ENCODE measurements around the gene FYN. TPM values are rescaled to one million over a fixed set of nuclear protein-coding genes. Genes with fewer than 3 reads are reported as not detected.

FYN gene
- total and polyA plus RNA-seq, 4 donors, result 11.2 to 28.3 (median 19.7) TPM

DNA sequence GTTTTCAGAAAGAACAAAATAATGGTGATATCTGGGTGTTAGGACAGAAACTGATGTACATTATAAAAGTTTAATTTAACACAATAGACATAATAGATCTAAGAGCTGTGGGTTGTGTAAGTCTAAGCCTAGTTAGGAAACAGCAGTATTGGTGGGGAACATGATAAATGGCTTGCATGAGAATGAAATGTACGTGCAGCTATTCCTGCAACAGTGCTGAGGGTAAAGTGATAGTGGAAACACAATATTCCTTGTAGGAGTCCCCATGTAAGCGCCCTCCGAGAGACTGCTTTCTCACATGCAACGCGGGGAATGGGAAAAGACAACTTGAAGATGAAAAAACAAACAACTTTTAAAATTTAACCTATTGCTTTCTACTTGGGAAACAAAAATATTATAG lies 171.0 kb downstream of the FYN start:
- WGBS, result 97% methylated on average over 5 of the region's 5 CpGs
- H3K36me3 ChIP-seq (ENCODE audit: control insufficient read depth in 4 of 4, insufficient read depth in 3 of 4, low read depth in 1 of 4, low read length in 3 of 4), result no peaks in the 10 kb centered on the region
- DNase-seq (ENCODE audit: low spot score), result no peak

DNA sequence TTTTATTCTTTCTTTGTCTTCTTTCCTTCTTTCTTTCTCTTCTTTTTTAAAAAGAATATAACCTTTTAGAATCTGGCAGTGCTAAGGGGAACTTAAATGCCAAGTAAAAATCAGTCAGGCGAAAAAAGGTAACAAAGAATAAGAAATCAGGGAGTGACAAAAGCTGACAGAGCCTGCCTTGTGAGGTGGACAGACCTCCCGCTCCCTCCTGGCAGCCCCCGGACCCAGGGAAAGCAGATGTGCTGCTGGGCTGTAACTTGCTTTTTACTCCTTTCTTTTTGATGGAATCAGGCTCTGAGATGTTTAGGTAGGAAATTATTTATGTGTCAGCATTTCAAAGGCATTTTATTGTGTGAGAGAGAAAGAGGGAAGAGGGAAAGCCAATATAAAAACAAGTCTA lies 172.1 kb downstream of the FYN start:
- no peaks in the 10 kb centered on the region for H3K36me3 ChIP-seq (ENCODE audit: control insufficient read depth in 4 of 4, insufficient read depth in 3 of 4, low read depth in 1 of 4, low read length in 3 of 4)
- no peak overlapping the region for H3K9ac ChIP-seq (ENCODE audit: low read depth in 1 of 2, low read length in 2 of 2)
- H3K4me3 ChIP-seq (ENCODE audit: low read depth in 1 of 3, low read length in 3 of 3), result no peak overlapping the region
- no peak overlapping the region for H3K27ac ChIP-seq (ENCODE audit: low read depth in 1 of 2, low read length in 2 of 2)
- no peaks in the 10 kb centered on the region for H3K9me3 ChIP-seq (ENCODE audit: control insufficient read depth in 4 of 4, low read length in 3 of 4)
- H3K4me1 ChIP-seq (ENCODE audit: control insufficient read depth in 4 of 4, insufficient read depth in 4 of 4, low read length in 3 of 4), result no peaks in the 10 kb centered on the region
- TF ChIP-seq, protein P1, sequence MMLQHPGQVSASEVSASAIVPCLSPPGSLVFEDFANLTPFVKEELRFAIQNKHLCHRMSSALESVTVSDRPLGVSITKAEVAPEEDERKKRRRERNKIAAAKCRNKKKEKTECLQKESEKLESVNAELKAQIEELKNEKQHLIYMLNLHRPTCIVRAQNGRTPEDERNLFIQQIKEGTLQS (IDR thresholded peaks at IDR 0.05), result no peak
- TF ChIP-seq, protein P2, sequence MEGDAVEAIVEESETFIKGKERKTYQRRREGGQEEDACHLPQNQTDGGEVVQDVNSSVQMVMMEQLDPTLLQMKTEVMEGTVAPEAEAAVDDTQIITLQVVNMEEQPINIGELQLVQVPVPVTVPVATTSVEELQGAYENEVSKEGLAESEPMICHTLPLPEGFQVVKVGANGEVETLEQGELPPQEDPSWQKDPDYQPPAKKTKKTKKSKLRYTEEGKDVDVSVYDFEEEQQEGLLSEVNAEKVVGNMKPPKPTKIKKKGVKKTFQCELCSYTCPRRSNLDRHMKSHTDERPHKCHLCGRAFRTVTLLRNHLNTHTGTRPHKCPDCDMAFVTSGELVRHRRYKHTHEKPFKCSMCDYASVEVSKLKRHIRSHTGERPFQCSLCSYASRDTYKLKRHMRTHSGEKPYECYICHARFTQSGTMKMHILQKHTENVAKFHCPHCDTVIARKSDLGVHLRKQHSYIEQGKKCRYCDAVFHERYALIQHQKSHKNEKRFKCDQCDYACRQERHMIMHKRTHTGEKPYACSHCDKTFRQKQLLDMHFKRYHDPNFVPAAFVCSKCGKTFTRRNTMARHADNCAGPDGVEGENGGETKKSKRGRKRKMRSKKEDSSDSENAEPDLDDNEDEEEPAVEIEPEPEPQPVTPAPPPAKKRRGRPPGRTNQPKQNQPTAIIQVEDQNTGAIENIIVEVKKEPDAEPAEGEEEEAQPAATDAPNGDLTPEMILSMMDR (IDR thresholded peaks at IDR 0.05; ENCODE audit: low read depth, low read length, missing input control), result no peak
- TF ChIP-seq JUND (IDR thresholded peaks at IDR 0.05) (no peak), RXRA (IDR thresholded peaks at IDR 0.05) (no peak), NR2F2 (IDR thresholded peaks at IDR 0.05) (no peak), RAD21 (IDR thresholded peaks at IDR 0.05) (no peak), HNF4G (IDR thresholded peaks at IDR 0.05) (no peak), FOXA2 (IDR thresholded peaks at IDR 0.05) (no peak), EGR1 (IDR thresholded peaks at IDR 0.05; ENCODE audit: low read depth in 2 of 2) (no peak), HNF4A (conservative IDR thresholded peaks at IDR 0.05) (no peak), GABPA (IDR thresholded peaks at IDR 0.05 in 1 of 2, conservative IDR thresholded peaks at IDR 0.05 in 1 of 2) (no peak), FOXA1 (IDR thresholded peaks at IDR 0.05) (no peak), SP1 (IDR thresholded peaks at IDR 0.05) (no peak)
- TF ChIP-seq, protein P3, sequence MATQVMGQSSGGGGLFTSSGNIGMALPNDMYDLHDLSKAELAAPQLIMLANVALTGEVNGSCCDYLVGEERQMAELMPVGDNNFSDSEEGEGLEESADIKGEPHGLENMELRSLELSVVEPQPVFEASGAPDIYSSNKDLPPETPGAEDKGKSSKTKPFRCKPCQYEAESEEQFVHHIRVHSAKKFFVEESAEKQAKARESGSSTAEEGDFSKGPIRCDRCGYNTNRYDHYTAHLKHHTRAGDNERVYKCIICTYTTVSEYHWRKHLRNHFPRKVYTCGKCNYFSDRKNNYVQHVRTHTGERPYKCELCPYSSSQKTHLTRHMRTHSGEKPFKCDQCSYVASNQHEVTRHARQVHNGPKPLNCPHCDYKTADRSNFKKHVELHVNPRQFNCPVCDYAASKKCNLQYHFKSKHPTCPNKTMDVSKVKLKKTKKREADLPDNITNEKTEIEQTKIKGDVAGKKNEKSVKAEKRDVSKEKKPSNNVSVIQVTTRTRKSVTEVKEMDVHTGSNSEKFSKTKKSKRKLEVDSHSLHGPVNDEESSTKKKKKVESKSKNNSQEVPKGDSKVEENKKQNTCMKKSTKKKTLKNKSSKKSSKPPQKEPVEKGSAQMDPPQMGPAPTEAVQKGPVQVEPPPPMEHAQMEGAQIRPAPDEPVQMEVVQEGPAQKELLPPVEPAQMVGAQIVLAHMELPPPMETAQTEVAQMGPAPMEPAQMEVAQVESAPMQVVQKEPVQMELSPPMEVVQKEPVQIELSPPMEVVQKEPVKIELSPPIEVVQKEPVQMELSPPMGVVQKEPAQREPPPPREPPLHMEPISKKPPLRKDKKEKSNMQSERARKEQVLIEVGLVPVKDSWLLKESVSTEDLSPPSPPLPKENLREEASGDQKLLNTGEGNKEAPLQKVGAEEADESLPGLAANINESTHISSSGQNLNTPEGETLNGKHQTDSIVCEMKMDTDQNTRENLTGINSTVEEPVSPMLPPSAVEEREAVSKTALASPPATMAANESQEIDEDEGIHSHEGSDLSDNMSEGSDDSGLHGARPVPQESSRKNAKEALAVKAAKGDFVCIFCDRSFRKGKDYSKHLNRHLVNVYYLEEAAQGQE (IDR thresholded peaks at IDR 0.05), result no peak
- 98% methylated on average over 3 of the region's 3 CpGs for WGBS
- H3K27me3 ChIP-seq (ENCODE audit: control insufficient read depth in 4 of 4, insufficient read depth in 4 of 4, low read length in 3 of 4), result no peaks in the 10 kb centered on the region
- DNase-seq (ENCODE audit: low spot score), result no peak

More for the DNA sequence above, 171.0 kb downstream of the FYN start:
- Histone ChIP-seq H3K27ac (ENCODE audit: low read depth in 1 of 2, low read length in 2 of 2) (no peak overlapping the region), H3K9me3 (ENCODE audit: control insufficient read depth in 4 of 4, low read length in 3 of 4) (no peaks in the 10 kb centered on the region), H3K4me3 (ENCODE audit: low read depth in 1 of 3, low read length in 3 of 3) (no peak overlapping the region), H3K4me1 (ENCODE audit: control insufficient read depth in 4 of 4, insufficient read depth in 4 of 4, low read length in 3 of 4) (no peaks in the 10 kb centered on the region), H3K9ac (ENCODE audit: low read depth in 1 of 2, low read length in 2 of 2) (no peak overlapping the region), H3K27me3 (ENCODE audit: control insufficient read depth in 4 of 4, insufficient read depth in 4 of 4, low read length in 3 of 4) (no peaks in the 10 kb centered on the region)
- TF ChIP-seq HNF4G (IDR thresholded peaks at IDR 0.05) (no peak), TAF1 (conservative IDR thresholded peaks at IDR 0.05) (no peak), SP1 (IDR thresholded peaks at IDR 0.05) (no peak), GABPA (IDR thresholded peaks at IDR 0.05 in 1 of 2, conservative IDR thresholded peaks at IDR 0.05 in 1 of 2) (no peak), RXRA (IDR thresholded peaks at IDR 0.05) (no peak), JUND (IDR thresholded peaks at IDR 0.05) (no peak), HNF4A (conservative IDR thresholded peaks at IDR 0.05) (no peak), NR2F2 (IDR thresholded peaks at IDR 0.05) (no peak)
- TF ChIP-seq, protein P1 (IDR thresholded peaks at IDR 0.05), result no peak
